K562 (cell line): Measurements from ENCODE around the gene CDK5R2. TPM values are rescaled to one million over a fixed set of nuclear protein-coding genes. Genes with fewer than 3 reads are reported as not detected.

ENCODE experiments used
- ATAC-seq: fragments of 200-7000 bp; cut with Tn5 transposase; 3 replicates; pipeline ENCODE4 v1.9.1; 2020; ENCODE audit warnings: moderate library complexity
- BruUV-seq: library from RNA; stranded (reverse); fragments of 400-500 nt; replicated peaks from 2 replicates; lab custom pipeline; 2021; lab: Mats Ljungman, UMichigan
- CTCF ChIA-PET: fragments of 300-600 bp; formaldehyde crosslinking; extraction: SDS; loops from one replicate; lab custom pipeline; 2021; ENCODE audit warnings: low intra/inter-chr PET ratio; lab: Yijun Ruan, JAX
- POLR2A ChIA-PET: fragments of 300-600, 350-650 bp; sonication (Branson Sonifier 250); formaldehyde crosslinking; extraction: SDS; loops from one replicate; lab custom pipeline; 2021; ENCODE audit warnings: antibody characterized with exemption, inconsistent platforms; lab: Yijun Ruan, JAX
- DNase-seq, 4 experiments: peaks; one replicate each; pipeline versions ENCODE4 v3.0.0 to v3.0.0-alpha.2; 2011 to 2018; ENCODE audit warnings: low spot score in 3 of 4, mixed read lengths in 3 of 4; ENCODE audit errors: extremely low read depth in 1 of 4
- FAIRE-seq: peaks from 2 replicates; lab custom pipeline; 2011; peaks lifted over from hg19 to GRCh38; lab: Jason Lieb, UNC
- H2AFZ ChIP-seq: 2 replicates; pipeline ENCODE4 v1.6.0; 2011; ENCODE audit warnings: low read depth, low read length, control low read depth, inconsistent platforms
- H3K27ac ChIP-seq: fragments of 200-600 bp; 3 replicates; pipeline ENCODE4 v1.8.0; 2011; ENCODE audit warnings: low read depth, mild to moderate bottlenecking, control low read depth, inconsistent platforms, low read length, moderate library complexity, mixed read lengths; ENCODE audit errors: extremely low read depth
- H3K27me3 ChIP-seq, 2 experiments: fragments of 300-600 bp in 1 of 2; 2 replicates in 1 of 2; 3 replicates in 1 of 2; pipeline versions ENCODE4 v1.6.0 to v1.8.0; 2011; ENCODE audit warnings: inconsistent platforms in 2 of 2, low read length in 2 of 2, mild to moderate bottlenecking in 1 of 2, mixed read lengths in 1 of 2, moderate library complexity in 1 of 2; ENCODE audit not compliant: control insufficient read depth in 2 of 2, insufficient read depth in 2 of 2
- H3K36me3 ChIP-seq: fragments of 300-600 bp; 3 replicates; pipeline ENCODE4 v1.8.0; 2011; ENCODE audit warnings: mild to moderate bottlenecking, low read length, inconsistent platforms; ENCODE audit not compliant: control insufficient read depth, insufficient read depth
- H3K4me1 ChIP-seq, 2 experiments: fragments of 200-600 bp in 1 of 2; replicated peaks in 1 of 2; 2 replicates in 1 of 2; 3 replicates in 1 of 2; pipeline versions ENCODE4 v1.5.1 to v1.8.0; 2011; ENCODE audit warnings: inconsistent platforms in 2 of 2, low read length in 2 of 2, mild to moderate bottlenecking in 1 of 2, mixed read lengths in 1 of 2, moderate library complexity in 1 of 2; ENCODE audit not compliant: control insufficient read depth in 2 of 2, insufficient read depth in 2 of 2
- H3K4me2 ChIP-seq: 2 replicates; pipeline ENCODE4 v1.6.1; 2011; ENCODE audit warnings: low read length, control low read depth, inconsistent platforms, mixed read lengths; ENCODE audit not compliant: insufficient read depth
- H3K4me3 ChIP-seq: fragments of 200-600 bp; sonication (generic), shearing (Covaris generic); 2 replicates; pipeline ENCODE4 v1.5.1; 2016; ENCODE audit warnings: control low read depth, inconsistent platforms
- H3K79me2 ChIP-seq: fragments of 200-600 bp; 3 replicates; pipeline ENCODE4 v1.8.0; 2011; ENCODE audit warnings: low read length, inconsistent platforms; ENCODE audit not compliant: control insufficient read depth, insufficient read depth
- H3K9ac ChIP-seq, 2 experiments: 2 replicates each; pipeline versions ENCODE4 v1.6.0 to v1.6.1; 2011; ENCODE audit warnings: low read depth in 2 of 2, low read length in 2 of 2, control low read depth in 1 of 2, inconsistent platforms in 1 of 2, mild to moderate bottlenecking in 1 of 2, mixed read lengths in 1 of 2; ENCODE audit not compliant: insufficient read depth in 1 of 2
- H3K9me1 ChIP-seq: one replicate; pipeline ENCODE4 v1.6.0; 2011; ENCODE audit warnings: inconsistent platforms, mild to moderate bottlenecking, low read length, moderate library complexity; ENCODE audit not compliant: control insufficient read depth, insufficient read depth
- H3K9me3 ChIP-seq: replicated peaks from 2 replicates; pipeline ENCODE4 v1.5.1; 2011; ENCODE audit warnings: low read depth, low read length, inconsistent platforms; ENCODE audit not compliant: control insufficient read depth, insufficient read depth
- H4K20me1 ChIP-seq: replicated peaks from 2 replicates; pipeline ENCODE4 v1.6.1; 2011; ENCODE audit warnings: low read length, inconsistent platforms, mixed read lengths; ENCODE audit not compliant: control insufficient read depth, insufficient read depth
- EZH2 ChIP-seq: IDR thresholded peaks from 2 replicates; pipeline ENCODE4 v1.6.1; 2012; ENCODE audit warnings: low read depth, mild to moderate bottlenecking, inconsistent platforms, low read length, borderline replicate concordance
- PBX2 ChIP-seq, 2 experiments: IDR thresholded peaks in 1 of 2; conservative IDR thresholded peaks in 1 of 2; 2 replicates each; pipeline ENCODE4 v1.6.1; 2016; ENCODE audit warnings: low read depth in 2 of 2, mild to moderate bottlenecking in 1 of 2, missing compliant biosample characterization in 1 of 2, missing genetic modification characterization in 1 of 2, moderate library complexity in 1 of 2
- PML ChIP-seq: IDR thresholded peaks from 2 replicates; pipeline ENCODE4 v1.6.1; 2012; ENCODE audit warnings: low read length, inconsistent platforms
- RB1 ChIP-seq: fragments of 450-650 bp; IDR thresholded peaks from 2 replicates; pipeline ENCODE4 v1.6.1; 2017; ENCODE audit warnings: low read depth, mild to moderate bottlenecking
- REST ChIP-seq, 2 experiments: fragments of 450-650 bp; formaldehyde crosslinking in 1 of 2; IDR thresholded peaks; 2 replicates each; pipeline versions ENCODE4 v1.4.0 to v1.6.1; 2014 to 2020; ENCODE audit warnings: mild to moderate bottlenecking in 2 of 2, borderline replicate concordance in 1 of 2, low read depth in 1 of 2
- TCF3 ChIP-seq: sonication (generic); formaldehyde crosslinking; IDR thresholded peaks from 2 replicates; pipeline ENCODE4 v1.4.0; 2020; ENCODE audit warnings: mild to moderate bottlenecking, missing genetic modification reagents
- ZNF277 ChIP-seq: fragments of 250-450 bp; sonication (Bioruptor Pico); IDR thresholded peaks from 2 replicates; pipeline ENCODE4 v1.8.0; 2022; ENCODE audit warnings: inconsistent platforms, mild to moderate bottlenecking, moderate library complexity, borderline replicate concordance
- ZNF583 ChIP-seq: fragments of 250-450 bp; sonication (Bioruptor Pico); IDR thresholded peaks from 2 replicates; pipeline ENCODE4 v1.4.0; 2020
- WGBS: fragments of 100-300 bp; shearing (Covaris generic); methylation state at CpG from one replicate; pipeline ENCODE4 v1.1.6; 2016; ENCODE audit warnings: low coverage, mixed read lengths; ENCODE audit not compliant: insufficient coverage; ENCODE audit errors: missing lambda C conversion rate; 5-methylcytosine and 5-hydroxymethylcytosine counted together
- in situ Hi-C: fragments of 300-500 bp; cut with MboI; formaldehyde crosslinking; loops from 4 replicates; pipeline ENCODE4 v1.15.0; 2018; ENCODE audit warnings: inconsistent platforms, mixed read lengths
- intact Hi-C: fragments of 100-400 bp; cut with micrococcal nuclease; formaldehyde crosslinking; loops from 2 replicates; pipeline ENCODE4 v1.14.2; 2022
- polyA plus RNA-seq, 8 experiments: library from polyadenylated mRNA; depleted of rRNA in 4 of 8; stranded (reverse) in 5 of 8; unstranded in 3 of 8; fragments of >200 nt; fragmentation: Nextera tagmentation in 2 of 8; fragmentation: Illumina TruSeq in 1 of 8; extraction: Ambion mirVana in 2 of 8; extraction: Trizol in 1 of 8; gene quantifications; 2 replicates each; pipeline versions ENCODE4 v1.2.1 to v1.2.3, GENCODE V29; 2011 to 2014; ENCODE audit warnings: inconsistent platforms in 1 of 8, missing spikeins in 1 of 8
- total RNA-seq, 7 experiments: library from RNA; depleted of rRNA in 6 of 7; stranded (reverse); fragments of >200 nt in 6 of 7; fragmentation: Illumina TruSeq in 2 of 7; extraction: Trizol in 2 of 7; gene quantifications; 2 replicates each; pipeline versions ENCODE4 v1.2.1 to v1.2.3, GENCODE V29; 2011 to 2021; ENCODE audit warnings: low replicate concordance in 1 of 7

Gene CDK5R2
- total and polyA plus RNA-seq, 9 of the 15 experiments (the other 6 are each of a cell fraction or from before 2014, with no cell fraction given) = 0.09 TPM; not detected in 8

GRCh38 chr2:218985021-218985324, 25.5 kb downstream of the CDK5R2 start, which contains the start of gene FEV:
FEV (minus strand) TSS chr2:218985184; CDS start chr2:218985075, 109 bp downstream.
- peaks cover 0 to 26% of the 10 kb centered on the region in 2 experiments; a peak in 2 of 5 replicates for H3K27me3 ChIP-seq
- in situ Hi-C loops = no loop called here
- no peak within 1 kb of the TSS for H2AFZ ChIP-seq

More at GRCh38 chr2:218985021-218985324, 25.5 kb downstream of the CDK5R2 start, which contains the start of gene FEV:
- intact Hi-C loops = no loop called here
- ChIA-PET CTCF (interaction anchor here (0.6 kb wide), 1 partner anchor 11 kb away, joined by 5 read pairs; no protein-coding TSS in a partner anchor), POLR2A (no interaction called here)
- H3K36me3 ChIP-seq = no peaks in the 10 kb centered on the region
- H3K4me2 ChIP-seq = no peak within 1 kb of the TSS
- BruUV-seq = no TSS peak
- DNase-seq = no peak
- H3K4me1 ChIP-seq = peaks cover 3 to 21% of the 10 kb centered on the region in 2 experiments; a peak in 2 of 5 replicates
- no peak within 1 kb of the TSS for H3K4me3 ChIP-seq
- no peak within 1 kb of the TSS for H3K27ac ChIP-seq
- no peak; the same call in 2 of the 3 replicates for ATAC-seq
- H3K9ac ChIP-seq = no peak within 1 kb of the TSS
- H3K9me1 ChIP-seq = no peaks in the 10 kb centered on the region
- no peak for TF ChIP-seq EZH2
- TF ChIP-seq PML = no peak
- no peak for TF ChIP-seq ZNF277 (CRISPR knock-in tag)
- TF ChIP-seq ZNF583 (CRISPR knock-in tag) = no peak
- TF ChIP-seq PBX2 (CRISPR knock-in tag; IDR thresholded peaks at IDR 0.05; ENCODE audit: low read depth) = no peak
- no peak for TF ChIP-seq PBX2 (tag; conservative IDR thresholded peaks at IDR 0.05; ENCODE audit: low read depth)
- no peak for TF ChIP-seq REST (IDR thresholded peaks at IDR 0.05; ENCODE audit: borderline replicate concordance)
- no peak for TF ChIP-seq REST (CRISPR knock-in tag; IDR thresholded peaks at IDR 0.05; ENCODE audit: low read depth)
- no peak for TF ChIP-seq RB1
- TF ChIP-seq TCF3 (CRISPR knock-in tag) = no peak
- no peaks in the 10 kb centered on the region for H3K9me3 ChIP-seq
- WGBS = no CpG with 5 or more reads among the region's 32 CpGs
- H3K79me2 ChIP-seq = no peaks in the 10 kb centered on the region
- FAIRE-seq = no peak
- no peaks in the 10 kb centered on the region for H4K20me1 ChIP-seq
